ENCODE data around the gene HIVEP2.

HIVEP2 gene

GRCh38 chr6:142855893-142856623, 88.9 kb downstream of the HIVEP2 start:
- Histone ChIP-seq H3K27me3 (ENCODE audit: control insufficient read depth, insufficient read depth, low read length) (no peaks in the 10 kb centered on the region), H3K36me3 (ENCODE audit: insufficient read depth, low read length) (no peaks in the 10 kb centered on the region), H3K4me1 (ENCODE audit: control insufficient read depth, insufficient read depth, low read length) (peaks cover 31% of the 10 kb centered on the region), H3K4me2 (ENCODE audit: low read length) (no peak overlapping the region), H3K9me3 (replicated peaks; ENCODE audit: low read length) (no peaks in the 10 kb centered on the region), H3K9ac (ENCODE audit: low read depth, low read length) (no peak overlapping the region), H3K4me3 (ENCODE audit: low read length) (no peak overlapping the region)

DNA sequence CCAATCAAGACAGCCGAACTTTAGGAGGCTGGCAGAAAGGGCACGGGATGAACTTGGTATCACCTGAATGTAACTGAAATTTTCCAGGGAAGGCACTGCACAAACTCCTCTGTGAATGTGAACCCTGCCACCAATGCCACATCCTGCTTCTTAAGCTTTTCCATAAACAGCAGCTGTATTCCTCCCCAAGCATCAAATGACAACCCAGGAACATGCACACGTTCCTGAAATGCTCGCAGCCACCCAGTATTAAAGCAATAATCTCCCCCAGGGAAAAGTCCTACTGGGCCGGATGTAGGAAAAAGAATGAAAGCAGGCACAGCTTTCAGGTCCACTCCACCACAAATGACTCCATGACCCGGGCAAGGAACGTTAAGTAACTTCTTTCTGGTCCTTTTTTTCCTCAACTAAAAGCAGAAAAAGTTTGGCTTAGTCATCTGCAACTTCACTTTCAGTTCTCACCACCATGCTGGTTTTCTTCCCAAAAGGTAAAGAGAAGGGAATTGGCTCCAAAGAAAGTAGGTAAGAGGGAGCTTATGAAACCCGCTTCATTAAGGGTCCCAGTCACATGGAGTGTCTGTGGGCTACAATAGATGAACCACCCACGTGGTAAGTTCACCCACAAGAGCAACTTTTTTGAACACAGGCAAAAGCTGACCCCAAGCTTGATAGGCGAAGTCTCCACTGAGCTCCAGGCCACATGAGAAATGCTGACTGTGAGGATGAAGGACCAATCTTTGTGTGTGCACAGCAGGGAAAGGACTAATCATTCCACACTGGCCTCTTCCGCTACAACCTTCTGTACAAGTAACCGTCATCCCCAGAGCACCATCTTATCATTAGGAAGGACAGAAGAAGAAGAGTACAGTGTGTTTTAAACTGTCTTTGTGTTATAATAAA, 90.1 kb downstream of the HIVEP2 start:
- Histone ChIP-seq H3K27me3 (ENCODE audit: control insufficient read depth, insufficient read depth, low read length) (no peaks in the 10 kb centered on the region), H3K4me3 (ENCODE audit: low read length) (no peak overlapping the region), H3K9me3 (replicated peaks; ENCODE audit: low read length) (no peaks in the 10 kb centered on the region), H3K36me3 (ENCODE audit: insufficient read depth, low read length) (no peaks in the 10 kb centered on the region), H3K9ac (ENCODE audit: low read depth, low read length) (no peak overlapping the region), H3K4me1 (ENCODE audit: control insufficient read depth, insufficient read depth, low read length) (peaks cover 42% of the 10 kb centered on the region), H3K4me2 (ENCODE audit: low read length) (no peak overlapping the region)

- no peak overlapping the region for H3K4me3 ChIP-seq (ENCODE audit: low read length)
- H3K36me3 ChIP-seq (ENCODE audit: insufficient read depth, low read length): no peaks in the 10 kb centered on the region
- H3K4me2 ChIP-seq (ENCODE audit: low read length): peak overlapping the region; percentile 32
- peaks cover 44% of the 10 kb centered on the region for H3K4me1 ChIP-seq (ENCODE audit: control insufficient read depth, insufficient read depth, low read length)
- H3K9me3 ChIP-seq (replicated peaks; ENCODE audit: low read length): no peaks in the 10 kb centered on the region
- H3K9ac ChIP-seq (ENCODE audit: low read depth, low read length): peak overlapping the region; percentile 18
- H3K27me3 ChIP-seq (ENCODE audit: control insufficient read depth, insufficient read depth, low read length): no peaks in the 10 kb centered on the region
These were observed 91.5 kb downstream of the HIVEP2 start for GRCh38 chr6:142853244-142854180.

- Histone ChIP-seq H3K9me3 (replicated peaks; ENCODE audit: low read length) (no peaks in the 10 kb centered on the region), H3K9ac (ENCODE audit: low read depth, low read length) (peak overlapping the region; percentile 41), H3K36me3 (ENCODE audit: insufficient read depth, low read length) (no peaks in the 10 kb centered on the region), H3K4me1 (ENCODE audit: control insufficient read depth, insufficient read depth, low read length) (peaks cover 62% of the 10 kb centered on the region), H3K4me2 (ENCODE audit: low read length) (peak overlapping the region; percentile 37), H3K4me3 (ENCODE audit: low read length) (no peak overlapping the region), H3K27me3 (ENCODE audit: control insufficient read depth, insufficient read depth, low read length) (no peaks in the 10 kb centered on the region)
These were observed 93.4 kb downstream of the HIVEP2 start for GRCh38 chr6:142851601-142852000.

DNA sequence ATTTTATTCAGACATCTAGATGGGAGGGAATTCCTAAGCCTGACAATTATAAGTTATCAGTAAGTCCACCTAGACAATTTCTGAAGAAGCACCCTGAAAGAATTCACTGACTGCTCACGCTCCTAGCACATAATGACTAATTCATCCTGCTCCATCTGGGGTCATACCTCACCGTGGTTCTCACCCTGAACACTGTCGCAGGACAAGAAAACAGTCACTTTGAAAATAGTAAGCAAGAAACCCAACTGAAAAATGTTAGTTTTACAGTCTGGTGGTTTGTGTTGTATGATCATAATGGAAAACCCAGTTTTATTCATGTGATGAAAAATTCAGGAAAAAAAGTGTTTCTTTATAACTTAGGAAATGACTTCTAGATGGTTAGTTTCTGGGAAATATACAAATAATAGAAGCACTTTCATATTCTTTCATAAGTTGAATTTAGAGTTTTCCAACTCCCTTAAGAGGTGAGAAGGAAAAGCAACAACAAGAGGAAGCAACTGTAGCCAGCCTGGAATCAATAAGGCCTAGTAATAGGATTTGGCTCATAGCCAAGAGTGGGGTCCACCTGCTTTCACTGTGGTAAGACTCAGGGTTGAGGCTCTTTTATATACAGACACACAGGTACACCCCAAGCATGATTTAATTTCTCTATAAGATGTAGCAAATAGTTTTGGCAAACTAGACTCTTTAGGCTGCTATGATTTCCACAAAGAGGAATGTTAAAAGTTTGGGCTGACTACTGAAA, 94.1 kb downstream of the HIVEP2 start:
- H3K9me3 ChIP-seq (replicated peaks; ENCODE audit: low read length): no peaks in the 10 kb centered on the region
- H3K27me3 ChIP-seq (ENCODE audit: control insufficient read depth, insufficient read depth, low read length): no peaks in the 10 kb centered on the region
- H3K4me3 ChIP-seq (ENCODE audit: low read length): no peak overlapping the region
- peak overlapping the region; percentile 41 for H3K9ac ChIP-seq (ENCODE audit: low read depth, low read length)
- H3K4me1 ChIP-seq (ENCODE audit: control insufficient read depth, insufficient read depth, low read length): peaks cover 69% of the 10 kb centered on the region
- no peaks in the 10 kb centered on the region for H3K36me3 ChIP-seq (ENCODE audit: insufficient read depth, low read length)
- peak overlapping the region; percentile 37 for H3K4me2 ChIP-seq (ENCODE audit: low read length)

DNA sequence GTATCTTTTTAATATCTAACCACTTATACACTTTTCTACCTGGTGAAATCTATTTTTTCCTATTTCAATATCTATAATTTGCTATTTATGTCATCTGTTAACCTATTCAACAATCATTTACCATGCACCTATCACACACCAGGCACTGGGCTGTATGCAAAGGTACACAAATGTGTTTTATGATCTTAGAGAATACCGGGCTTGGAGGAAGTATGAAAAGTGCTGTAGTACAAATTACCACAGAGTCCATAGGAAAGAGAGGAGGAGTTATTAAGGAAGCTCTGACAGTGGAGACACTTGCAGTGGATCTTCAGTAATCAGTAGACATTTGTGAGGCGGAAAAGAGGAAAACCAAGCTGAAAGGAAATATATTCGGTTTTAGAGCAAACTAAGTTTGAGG, 96.0 kb downstream of the HIVEP2 start:
- no peak overlapping the region for H3K4me2 ChIP-seq (ENCODE audit: low read length)
- H3K9ac ChIP-seq (ENCODE audit: low read depth, low read length): no peak overlapping the region
- no peaks in the 10 kb centered on the region for H3K27me3 ChIP-seq (ENCODE audit: control insufficient read depth, insufficient read depth, low read length)
- H3K4me3 ChIP-seq (ENCODE audit: low read length): no peak overlapping the region
- H3K9me3 ChIP-seq (replicated peaks; ENCODE audit: low read length): no peaks in the 10 kb centered on the region
- H3K4me1 ChIP-seq (ENCODE audit: control insufficient read depth, insufficient read depth, low read length): peaks cover 76% of the 10 kb centered on the region
- H3K36me3 ChIP-seq (ENCODE audit: insufficient read depth, low read length): no peaks in the 10 kb centered on the region

DNA sequence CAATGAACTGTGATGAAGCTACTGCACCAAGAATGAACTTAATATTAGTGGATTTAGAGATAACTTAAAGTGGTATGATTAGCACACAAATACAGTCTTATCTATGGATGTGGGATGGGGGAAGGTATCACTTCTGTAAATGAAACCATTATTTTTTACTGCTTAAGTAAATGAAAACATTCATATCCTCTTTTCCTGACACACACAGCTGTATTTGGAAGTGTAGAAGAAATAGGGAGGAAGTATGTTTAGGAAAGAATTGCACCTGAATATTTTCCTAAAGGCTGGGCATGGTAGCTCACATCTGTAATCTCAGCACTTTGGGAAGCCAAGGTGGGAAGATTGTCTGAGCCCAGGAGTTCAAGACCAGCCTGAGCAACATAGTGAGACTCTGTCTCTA, 96.8 kb downstream of the HIVEP2 start:
- Histone ChIP-seq H3K4me2 (ENCODE audit: low read length) (peak overlapping the region; percentile 83), H3K4me1 (ENCODE audit: control insufficient read depth, insufficient read depth, low read length) (peaks cover 76% of the 10 kb centered on the region), H3K36me3 (ENCODE audit: insufficient read depth, low read length) (no peaks in the 10 kb centered on the region), H3K9me3 (replicated peaks; ENCODE audit: low read length) (no peaks in the 10 kb centered on the region), H3K4me3 (ENCODE audit: low read length) (no peak overlapping the region), H3K9ac (ENCODE audit: low read depth, low read length) (peak overlapping the region; percentile 78), H3K27me3 (ENCODE audit: control insufficient read depth, insufficient read depth, low read length) (no peaks in the 10 kb centered on the region)

- H3K4me1 ChIP-seq (ENCODE audit: control insufficient read depth, insufficient read depth, low read length): peaks cover 85% of the 10 kb centered on the region
These were observed 98.1 kb downstream of the HIVEP2 start for GRCh38 chr6:142846883-142847287.

GRCh38 chr6:142846459-142846831, 98.5 kb downstream of the HIVEP2 start:
- H3K4me3 ChIP-seq (ENCODE audit: low read length): peak overlapping the region; percentile 59
- H3K9me3 ChIP-seq (replicated peaks; ENCODE audit: low read length): no peaks in the 10 kb centered on the region
- peak overlapping the region; percentile 83 for H3K4me2 ChIP-seq (ENCODE audit: low read length)
- H3K9ac ChIP-seq (ENCODE audit: low read depth, low read length): peak overlapping the region; percentile 83
- peaks cover 84% of the 10 kb centered on the region for H3K4me1 ChIP-seq (ENCODE audit: control insufficient read depth, insufficient read depth, low read length)
- no peaks in the 10 kb centered on the region for H3K36me3 ChIP-seq (ENCODE audit: insufficient read depth, low read length)
- H3K27me3 ChIP-seq (ENCODE audit: control insufficient read depth, insufficient read depth, low read length): no peaks in the 10 kb centered on the region

More at GRCh38 chr6:142846883-142847287, 98.1 kb downstream of the HIVEP2 start:
- Histone ChIP-seq H3K9ac (ENCODE audit: low read depth, low read length) (peak overlapping the region; percentile 83), H3K36me3 (ENCODE audit: insufficient read depth, low read length) (no peaks in the 10 kb centered on the region), H3K27me3 (ENCODE audit: control insufficient read depth, insufficient read depth, low read length) (no peaks in the 10 kb centered on the region), H3K9me3 (replicated peaks; ENCODE audit: low read length) (no peaks in the 10 kb centered on the region), H3K4me2 (ENCODE audit: low read length) (peak overlapping the region; percentile 83), H3K4me3 (ENCODE audit: low read length) (peak overlapping the region; percentile 59)

GRCh38 chr6:142845624-142846458, 99.1 kb downstream of the HIVEP2 start:
- peaks cover 78% of the 10 kb centered on the region for H3K4me1 ChIP-seq (ENCODE audit: control insufficient read depth, insufficient read depth, low read length)

More at GRCh38 chr6:142845624-142846458, 99.1 kb downstream of the HIVEP2 start:
- Histone ChIP-seq H3K27me3 (ENCODE audit: control insufficient read depth, insufficient read depth, low read length) (no peaks in the 10 kb centered on the region), H3K9ac (ENCODE audit: low read depth, low read length) (peak overlapping the region; percentile 83), H3K4me2 (ENCODE audit: low read length) (peak overlapping the region; percentile 83), H3K4me3 (ENCODE audit: low read length) (peak overlapping the region; percentile 59), H3K9me3 (replicated peaks; ENCODE audit: low read length) (no peaks in the 10 kb centered on the region), H3K36me3 (ENCODE audit: insufficient read depth, low read length) (no peaks in the 10 kb centered on the region)

Measured in skeletal muscle satellite cell (primary cell).